A549 (cell line): ENCODE measurements around the gene CTIF. TPM values are rescaled to one million over a fixed set of nuclear protein-coding genes. Genes with fewer than 3 reads are reported as not detected.

Source experiments
- ATAC-seq, 2 experiments: fragments of 200-7000 bp in 1 of 2; fragments of >200 bp in 1 of 2; cut with Nextera tagmentation in 1 of 2; cut with Tn5 transposase in 1 of 2; 3 replicates each; pipeline versions ENCODE4 v1.8.0 to v1.9.1; 2018 to 2020; ENCODE audit warnings: mild to moderate bottlenecking in 1 of 2, moderate library complexity in 1 of 2
- CTCF ChIA-PET: fragments of 300-600 bp; sonication (Branson Sonifier 250); formaldehyde crosslinking; extraction: SDS; loops from one replicate; lab custom pipeline; 2021; ENCODE audit warnings: antibody characterized with exemption, inconsistent platforms; lab: Yijun Ruan, JAX
- POLR2A ChIA-PET: fragments of 350-600 bp; formaldehyde crosslinking; extraction: SDS; loops from one replicate; lab custom pipeline; 2021; ENCODE audit warnings: antibody characterized with exemption, inconsistent platforms; lab: Yijun Ruan, JAX
- DNase-seq, 2 experiments: peaks; one replicate each; pipeline versions ENCODE4 v3.0.0 to v3.0.0-alpha.2; 2011 to 2016; ENCODE audit warnings: low read depth in 1 of 2, low spot score in 1 of 2
- FAIRE-seq: peaks from 2 replicates; lab custom pipeline; 2011; peaks lifted over from hg19 to GRCh38; lab: Jason Lieb, UNC
- H3K27ac ChIP-seq, 2 experiments: fragments of >200 bp; sonication (Bioruptor Twin); formaldehyde crosslinking; 3 replicates each; pipeline ENCODE4 v1.5.1; 2016 to 2017
- H3K4me1 ChIP-seq: fragments of >200 bp; sonication (Bioruptor Twin); formaldehyde crosslinking; 3 replicates; pipeline ENCODE4 v1.6.1; 2016
- H3K4me2 ChIP-seq: fragments of >200 bp; sonication (Bioruptor Twin); formaldehyde crosslinking; 3 replicates; pipeline ENCODE4 v1.6.1; 2016
- H3K4me3 ChIP-seq: fragments of >200 bp; sonication (Bioruptor Twin); formaldehyde crosslinking; 3 replicates; pipeline ENCODE4 v1.5.1; 2016
- H3K9me3 ChIP-seq: fragments of >200 bp; sonication (Bioruptor Twin); formaldehyde crosslinking; 3 replicates; pipeline ENCODE4 v1.6.1; 2016
- CBX2 ChIP-seq: fragments of 200-600 bp; sonication (generic); IDR thresholded peaks from 2 replicates; pipeline ENCODE4 v1.6.1; 2016; ENCODE audit warnings: low read depth, mild to moderate bottlenecking, borderline replicate concordance
- CEBPB ChIP-seq, 2 experiments: fragments of >200 bp in 1 of 2; sonication (Bioruptor Twin) in 1 of 2; formaldehyde crosslinking in 1 of 2; IDR thresholded peaks; 2 replicates each; pipeline ENCODE4 v1.6.1; 2012 to 2016
- CHD4 ChIP-seq: fragments of 200-600 bp; sonication (generic); IDR thresholded peaks from 2 replicates; pipeline ENCODE4 v1.6.1; 2016; ENCODE audit warnings: antibody characterized with exemption, mild to moderate bottlenecking, borderline replicate concordance
- EHMT2 ChIP-seq: fragments of 200-600 bp; sonication (generic); IDR thresholded peaks from 2 replicates; pipeline ENCODE4 v1.6.1; 2016; ENCODE audit warnings: antibody characterized with exemption, low read depth, mild to moderate bottlenecking, moderate library complexity
- FOSL2 ChIP-seq, 2 experiments: fragments of 450-650 bp in 1 of 2; fragments of >200 bp in 1 of 2; sonication (Bioruptor Twin) in 1 of 2; formaldehyde crosslinking; IDR thresholded peaks; 2 replicates each; pipeline versions ENCODE4 v1.5.0 to v1.6.1; 2016 to 2020; ENCODE audit warnings: mild to moderate bottlenecking in 1 of 2, moderate library complexity in 1 of 2
- FOXS1 ChIP-seq: fragments of 250-450 bp; sonication (Bioruptor Pico); IDR thresholded peaks from 2 replicates; pipeline ENCODE4 v1.5.0; 2020; ENCODE audit warnings: mild to moderate bottlenecking, moderate library complexity
- HDAC2 ChIP-seq: fragments of 200-600 bp; sonication (generic); IDR thresholded peaks from 2 replicates; pipeline ENCODE4 v1.6.1; 2016
- HOXA7 ChIP-seq: fragments of 250-450 bp; sonication (Bioruptor Pico); IDR thresholded peaks from 2 replicates; pipeline ENCODE4 v1.5.0; 2020; ENCODE audit warnings: mild to moderate bottlenecking, moderate library complexity
- HOXB5 ChIP-seq: fragments of 250-450 bp; sonication (Bioruptor Pico); IDR thresholded peaks from 2 replicates; pipeline ENCODE4 v1.5.0; 2020; ENCODE audit warnings: mild to moderate bottlenecking, moderate library complexity
- KDM1A ChIP-seq: fragments of 200-600 bp; sonication (generic); IDR thresholded peaks from 2 replicates; pipeline ENCODE4 v1.6.1; 2016; ENCODE audit warnings: low read depth, mild to moderate bottlenecking
- MAFK ChIP-seq: fragments of 450-650 bp; IDR thresholded peaks from 2 replicates; pipeline ENCODE4 v1.6.1; 2014; ENCODE audit not compliant: partially characterized antibody
- MAZ ChIP-seq: fragments of 150-350 bp; IDR thresholded peaks from 2 replicates; pipeline ENCODE4 v1.6.1; 2014; ENCODE audit warnings: antibody characterized with exemption, low read depth, low read length, borderline replicate concordance
- RAD21 ChIP-seq, 2 experiments: fragments of >200 bp in 1 of 2; sonication (Bioruptor Twin) in 1 of 2; formaldehyde crosslinking in 1 of 2; IDR thresholded peaks in 1 of 2; conservative IDR thresholded peaks in 1 of 2; 2 replicates in 1 of 2; 3 replicates in 1 of 2; pipeline ENCODE4 v1.6.1; 2012 to 2018; ENCODE audit warnings: inconsistent platforms in 1 of 2
- RNF2 ChIP-seq: fragments of 200-600 bp; sonication (generic); IDR thresholded peaks from 2 replicates; pipeline ENCODE4 v1.6.1; 2016; ENCODE audit warnings: low read depth, mild to moderate bottlenecking, antibody characterized with exemption, moderate library complexity, borderline replicate concordance
- ZNF302 ChIP-seq: fragments of 250-450 bp; sonication (Bioruptor Pico); IDR thresholded peaks from 2 replicates; pipeline ENCODE4 v1.9.0; 2021; ENCODE audit warnings: inconsistent platforms, mild to moderate bottlenecking, moderate library complexity
- WGBS: methylation state at CpG from one replicate; pipeline ENCODE4 v1.1.6; 2017; ENCODE audit errors: missing lambda C conversion rate; 5-methylcytosine and 5-hydroxymethylcytosine counted together
- polyA plus RNA-seq, 4 experiments: library from polyadenylated mRNA; depleted of rRNA in 3 of 4; stranded (reverse); fragments of >200 nt; fragmentation: RNase III in 1 of 4; extraction: RNeasy Plus Mini Kit Qiagen cat#74134 plus additional on column Dnase treatment in 1 of 4; gene quantifications; 2 replicates in 3 of 4; 3 replicates in 1 of 4; pipeline ENCODE4 v1.2.3, GENCODE V29; 2011 to 2017
- TF ChIP-seq, protein P1 (sequence below): fragments of 250-450 bp; sonication (Bioruptor Pico); IDR thresholded peaks from 2 replicates; pipeline ENCODE4 v1.5.0; 2021; ENCODE audit warnings: mild to moderate bottlenecking, moderate library complexity, borderline replicate concordance
- TF ChIP-seq, protein P2 (sequence below): fragments of >200 bp; sonication (Bioruptor Twin); formaldehyde crosslinking; IDR thresholded peaks from 3 replicates; pipeline ENCODE4 v1.6.1; 2016
- TF ChIP-seq, protein P3 (sequence below): fragments of >200 bp; sonication (Bioruptor Twin); formaldehyde crosslinking; IDR thresholded peaks from 3 replicates; pipeline ENCODE4 v1.5.1; 2016

Gene CTIF
- polyA plus RNA-seq, 2 of the 4 experiments (the other 2 are of a cell fraction): 17.0 to 24.7 TPM

DNA sequence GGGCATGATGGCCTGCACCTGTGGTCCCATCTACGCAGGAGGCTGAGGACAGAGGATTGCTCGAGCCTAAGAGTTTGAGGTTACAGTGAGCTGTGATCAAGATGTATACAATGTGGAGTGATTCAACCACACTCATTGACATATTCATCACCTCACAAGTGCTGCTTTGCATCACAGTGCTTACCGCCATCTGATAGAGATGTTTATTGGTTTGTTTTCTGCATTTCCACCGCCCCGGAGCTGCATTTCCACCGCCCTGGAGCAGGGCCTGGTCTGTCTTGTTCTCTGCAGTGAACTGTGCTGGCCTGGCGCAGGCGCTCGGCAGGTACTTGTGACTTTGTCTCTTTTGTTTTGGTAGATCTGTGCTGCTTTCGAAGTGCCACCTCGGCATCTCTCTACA is 315.9 kb downstream of the CTIF start:
- no peak for DNase-seq
- ChIA-PET CTCF (no interaction called here), POLR2A (no interaction called here)
- H3K4me3 ChIP-seq: no peak overlapping the region
- no peak overlapping the region for H3K27ac ChIP-seq
- H3K4me2 ChIP-seq: no peak overlapping the region
- TF ChIP-seq HOXB5 (CRISPR knock-in tag) (no peak), CHD4 (no peak), MAZ (no peak), CEBPB (IDR thresholded peaks at IDR 0.05) (no peak), RAD21 (conservative IDR thresholded peaks at IDR 0.05 in 1 of 2, IDR thresholded peaks at IDR 0.05 in 1 of 2) (no peak), FOSL2 (IDR thresholded peaks at IDR 0.05) (no peak), FOSL2 (CRISPR knock-in tag; IDR thresholded peaks at IDR 0.05) (no peak), ZNF302 (CRISPR knock-in tag) (no peak), RNF2 (no peak), CBX2 (no peak), HDAC2 (no peak)
- TF ChIP-seq, protein P1, sequence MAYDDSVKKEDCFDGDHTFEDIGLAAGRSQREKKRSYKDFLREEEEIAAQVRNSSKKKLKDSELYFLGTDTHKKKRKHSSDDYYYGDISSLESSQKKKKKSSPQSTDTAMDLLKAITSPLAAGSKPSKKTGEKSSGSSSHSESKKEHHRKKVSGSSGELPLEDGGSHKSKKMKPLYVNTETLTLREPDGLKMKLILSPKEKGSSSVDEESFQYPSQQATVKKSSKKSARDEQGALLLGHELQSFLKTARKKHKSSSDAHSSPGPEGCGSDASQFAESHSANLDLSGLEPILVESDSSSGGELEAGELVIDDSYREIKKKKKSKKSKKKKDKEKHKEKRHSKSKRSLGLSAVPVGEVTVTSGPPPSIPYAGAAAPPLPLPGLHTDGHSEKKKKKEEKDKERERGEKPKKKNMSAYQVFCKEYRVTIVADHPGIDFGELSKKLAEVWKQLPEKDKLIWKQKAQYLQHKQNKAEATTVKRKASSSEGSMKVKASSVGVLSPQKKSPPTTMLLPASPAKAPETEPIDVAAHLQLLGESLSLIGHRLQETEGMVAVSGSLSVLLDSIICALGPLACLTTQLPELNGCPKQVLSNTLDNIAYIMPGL: no peak
- TF ChIP-seq, protein P2, sequence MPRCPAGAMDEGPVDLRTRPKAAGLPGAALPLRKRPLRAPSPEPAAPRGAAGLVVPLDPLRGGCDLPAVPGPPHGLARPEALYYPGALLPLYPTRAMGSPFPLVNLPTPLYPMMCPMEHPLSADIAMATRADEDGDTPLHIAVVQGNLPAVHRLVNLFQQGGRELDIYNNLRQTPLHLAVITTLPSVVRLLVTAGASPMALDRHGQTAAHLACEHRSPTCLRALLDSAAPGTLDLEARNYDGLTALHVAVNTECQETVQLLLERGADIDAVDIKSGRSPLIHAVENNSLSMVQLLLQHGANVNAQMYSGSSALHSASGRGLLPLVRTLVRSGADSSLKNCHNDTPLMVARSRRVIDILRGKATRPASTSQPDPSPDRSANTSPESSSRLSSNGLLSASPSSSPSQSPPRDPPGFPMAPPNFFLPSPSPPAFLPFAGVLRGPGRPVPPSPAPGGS: no peak
- no peak for ATAC-seq
- H3K9me3 ChIP-seq: no peaks in the 10 kb centered on the region
- 96% methylated on average over 11 of the region's 11 CpGs for WGBS
- no peak for FAIRE-seq
- peaks cover 8% of the 10 kb centered on the region; the same call in 2 of the 3 replicates for H3K4me1 ChIP-seq

DNA sequence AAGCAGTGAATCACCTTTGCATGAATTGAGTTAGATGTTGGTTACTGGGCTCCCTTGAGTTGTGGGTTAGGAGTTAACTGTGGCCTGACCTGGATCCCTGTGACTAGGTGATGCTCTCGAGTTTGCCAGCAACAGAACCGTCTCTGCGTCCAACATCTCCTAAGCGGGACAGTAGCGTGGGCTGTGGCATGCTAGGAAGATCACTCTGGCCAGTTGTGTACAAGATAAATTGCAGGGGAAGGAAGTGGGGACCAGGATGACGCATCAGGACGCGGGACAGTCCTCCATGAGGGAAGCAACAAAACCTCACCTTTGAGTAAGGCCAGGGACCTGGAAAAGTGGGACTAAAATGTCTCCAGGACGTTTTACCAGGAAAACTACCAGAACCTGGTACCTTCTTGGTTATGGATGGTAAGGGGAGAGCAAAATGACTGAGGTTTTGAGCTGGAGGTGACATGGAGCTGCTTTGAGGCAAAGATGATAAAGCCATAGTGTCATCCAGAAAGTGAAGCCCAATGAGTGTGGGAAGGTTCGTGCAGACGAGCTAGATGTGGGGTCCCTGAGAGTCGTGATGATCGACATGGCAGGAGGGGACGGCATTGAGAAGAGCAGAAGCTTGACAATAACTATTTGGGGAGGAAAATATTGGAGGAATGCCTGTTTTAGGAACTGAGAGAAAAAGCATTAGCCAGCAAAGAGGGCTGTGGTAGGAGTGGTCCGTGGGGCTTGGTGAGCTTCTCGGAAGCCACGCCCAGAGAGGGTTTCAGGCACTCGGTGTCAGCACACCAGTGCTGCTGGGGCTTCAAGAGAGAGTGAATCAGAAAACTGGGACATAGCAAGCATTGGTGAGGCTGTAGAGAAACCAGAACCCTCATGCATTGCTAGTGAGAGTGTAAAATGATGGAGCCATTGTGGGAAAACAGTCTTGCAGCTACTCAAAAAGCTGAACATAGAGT is 316.9 kb downstream of the CTIF start:
- Histone ChIP-seq H3K9me3 (no peaks in the 10 kb centered on the region), H3K4me3 (no peak overlapping the region)
- DNase-seq (no peak), ATAC-seq (no peak)
- no peak for TF ChIP-seq EHMT2
- no peak for TF ChIP-seq HOXA7
- no peak for TF ChIP-seq KDM1A
- TF ChIP-seq, all 56 proteins: peak for 0
- ChIA-PET CTCF (no interaction called here), POLR2A (no interaction called here)
- 84% methylated on average over 18 of the region's 18 CpGs for WGBS
- Histone ChIP-seq H3K4me1 (peaks cover 8% of the 10 kb centered on the region; the same call in 2 of the 3 replicates), H3K27ac (no peak overlapping the region), H3K4me2 (no peak overlapping the region)
- FAIRE-seq: no peak

DNA sequence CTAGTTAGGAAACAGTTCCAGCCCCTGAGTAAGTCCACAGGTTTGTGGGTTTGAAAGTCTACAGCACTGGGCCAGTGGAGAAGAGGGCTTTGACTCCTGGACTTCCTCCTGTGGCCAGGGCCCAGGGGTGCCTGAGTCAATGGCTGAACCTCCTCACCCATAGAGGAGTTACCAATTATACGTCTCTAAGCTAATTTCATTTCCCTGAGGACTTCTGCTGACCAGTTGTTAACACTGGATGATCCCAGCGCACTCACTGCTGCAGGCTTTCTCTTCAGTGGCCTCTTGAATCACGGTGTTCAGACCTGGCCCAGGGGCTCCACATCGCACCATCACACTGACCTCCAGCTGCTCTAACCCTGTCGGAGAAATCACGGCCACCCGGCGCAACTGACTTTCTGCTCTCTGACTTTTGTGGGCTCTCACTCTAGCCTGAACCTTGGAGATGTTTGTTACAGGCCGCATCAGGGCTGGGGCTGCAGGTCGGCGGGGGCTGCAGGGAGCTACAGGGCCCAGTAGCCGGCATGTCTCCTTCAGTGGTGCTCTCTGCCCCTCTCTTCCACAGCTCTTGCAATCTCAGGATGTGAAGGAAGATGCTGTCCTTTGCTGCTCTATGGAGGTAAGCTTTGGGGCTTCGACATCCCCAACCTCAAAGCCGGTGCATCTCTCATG is 318.3 kb downstream of the CTIF start:
- ChIA-PET CTCF (no interaction called here), POLR2A (no interaction called here)
- Histone ChIP-seq H3K4me1 (peaks cover 6% of the 10 kb centered on the region; the same call in 2 of the 3 replicates), H3K4me3 (no peak overlapping the region), H3K4me2 (no peak overlapping the region), H3K9me3 (no peaks in the 10 kb centered on the region), H3K27ac (no peak overlapping the region)
- no peak for DNase-seq
- no peak for ATAC-seq
- TF ChIP-seq EHMT2 (no peak), MAFK (no peak), FOXS1 (no peak)
- TF ChIP-seq, protein P3, sequence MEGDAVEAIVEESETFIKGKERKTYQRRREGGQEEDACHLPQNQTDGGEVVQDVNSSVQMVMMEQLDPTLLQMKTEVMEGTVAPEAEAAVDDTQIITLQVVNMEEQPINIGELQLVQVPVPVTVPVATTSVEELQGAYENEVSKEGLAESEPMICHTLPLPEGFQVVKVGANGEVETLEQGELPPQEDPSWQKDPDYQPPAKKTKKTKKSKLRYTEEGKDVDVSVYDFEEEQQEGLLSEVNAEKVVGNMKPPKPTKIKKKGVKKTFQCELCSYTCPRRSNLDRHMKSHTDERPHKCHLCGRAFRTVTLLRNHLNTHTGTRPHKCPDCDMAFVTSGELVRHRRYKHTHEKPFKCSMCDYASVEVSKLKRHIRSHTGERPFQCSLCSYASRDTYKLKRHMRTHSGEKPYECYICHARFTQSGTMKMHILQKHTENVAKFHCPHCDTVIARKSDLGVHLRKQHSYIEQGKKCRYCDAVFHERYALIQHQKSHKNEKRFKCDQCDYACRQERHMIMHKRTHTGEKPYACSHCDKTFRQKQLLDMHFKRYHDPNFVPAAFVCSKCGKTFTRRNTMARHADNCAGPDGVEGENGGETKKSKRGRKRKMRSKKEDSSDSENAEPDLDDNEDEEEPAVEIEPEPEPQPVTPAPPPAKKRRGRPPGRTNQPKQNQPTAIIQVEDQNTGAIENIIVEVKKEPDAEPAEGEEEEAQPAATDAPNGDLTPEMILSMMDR: no peak
- WGBS: 96% methylated on average over 13 of the region's 14 CpGs
- FAIRE-seq: no peak
